SU-DHL-6 (cell line): Measurements from ENCODE around the gene NUP98.

Experiments used
- H2AFZ ChIP-seq: fragments of 200-600 bp; sonication (generic); 2 replicates; pipeline ENCODE4 v1.6.1; 2014; ENCODE audit warnings: low read depth, mild to moderate bottlenecking, moderate library complexity, mixed read lengths, antibody characterized with exemption, low read length; ENCODE audit not compliant: severe bottlenecking
- H3F3A ChIP-seq: fragments of 200-600 bp; shearing (Covaris generic); 2 replicates; pipeline ENCODE4 v1.6.0; 2016; ENCODE audit warnings: antibody characterized with exemption, mild to moderate bottlenecking; ENCODE audit not compliant: insufficient read depth
- H3K27ac ChIP-seq: fragments of 200-600 bp; sonication (generic); 2 replicates; pipeline ENCODE4 v1.5.1; 2016; ENCODE audit warnings: low read depth, mild to moderate bottlenecking, low read length, moderate library complexity, mixed read lengths
- H3K27me3 ChIP-seq: fragments of 200-600 bp; sonication (generic), shearing (Covaris generic); 2 replicates; pipeline ENCODE4 v1.6.0; 2014; ENCODE audit warnings: mild to moderate bottlenecking, low read length
- H3K36me3 ChIP-seq: fragments of 200-600 bp; sonication (generic); 2 replicates; pipeline ENCODE4 v1.6.1; 2014; ENCODE audit warnings: mild to moderate bottlenecking, low read length, mixed read lengths
- H3K4me2 ChIP-seq: fragments of 300-600, 200-600 bp; shearing (Covaris generic), sonication (generic); 2 replicates; pipeline ENCODE4 v1.6.0; 2014; ENCODE audit warnings: low read length, low read depth, mild to moderate bottlenecking; ENCODE audit not compliant: poor library complexity, severe bottlenecking
- H3K4me3 ChIP-seq: fragments of 200-600 bp; sonication (generic); 2 replicates; pipeline ENCODE4 v1.5.1; 2014; ENCODE audit warnings: antibody characterized with exemption, low read length, mild to moderate bottlenecking, mixed read lengths; ENCODE audit not compliant: insufficient read depth, poor library complexity, severe bottlenecking
- H3K79me2 ChIP-seq: fragments of 200-600 bp; sonication (generic); 2 replicates; pipeline ENCODE4 v1.6.1; 2014; ENCODE audit warnings: mild to moderate bottlenecking, low read length, moderate library complexity; ENCODE audit not compliant: insufficient read depth
- H3K9ac ChIP-seq: fragments of 200-600 bp; sonication (generic); 2 replicates; pipeline ENCODE4 v1.7.0; 2014; ENCODE audit warnings: mild to moderate bottlenecking, low read length
- H3K9me2 ChIP-seq: fragments of 200-600 bp; sonication (generic); replicated peaks from 2 replicates; pipeline ENCODE4 v1.6.1; 2014; ENCODE audit warnings: low read length; ENCODE audit not compliant: insufficient read depth
- H3K9me3 ChIP-seq: fragments of 200-600 bp; sonication (generic); 2 replicates; pipeline ENCODE4 v1.6.1; 2014; ENCODE audit warnings: low read length, mixed read lengths; ENCODE audit not compliant: insufficient read depth
- H4K20me1 ChIP-seq: fragments of 200-600 bp; sonication (generic); 2 replicates; pipeline ENCODE4 v1.6.1; 2014; ENCODE audit warnings: low read depth, mild to moderate bottlenecking, antibody characterized with exemption, low read length, moderate library complexity, mixed read lengths
- CTCF ChIP-seq: fragments of 200-600 bp; sonication (generic); IDR thresholded peaks from one replicate; pipeline ENCODE4 v1.5.1; 2017; ENCODE audit warnings: antibody characterized with exemption, mild to moderate bottlenecking, low read length, moderate library complexity; ENCODE audit not compliant: insufficient read depth, poor library complexity, severe bottlenecking
- EZH2phosphoT487 ChIP-seq: fragments of 200-600 bp; sonication (generic), shearing (Covaris generic); conservative IDR thresholded peaks from 2 replicates; pipeline ENCODE4 v1.6.1; 2018; ENCODE audit warnings: mild to moderate bottlenecking, antibody characterized with exemption, low read length, moderate library complexity, mixed read lengths

Gene NUP98

GRCh38 chr11:3684129-3684818 lies 113.1 kb downstream of the NUP98 start:
- Histone ChIP-seq H3F3A (no peaks in the 10 kb centered on the region), H3K4me2 (no peak overlapping the region), H4K20me1 (no peaks in the 10 kb centered on the region), H3K79me2 (no peaks in the 10 kb centered on the region), H3K27me3 (no peaks in the 10 kb centered on the region), H3K9ac (no peak overlapping the region), H3K9me3 (no peaks in the 10 kb centered on the region), H3K4me3 (no peak overlapping the region), H2AFZ (no peak overlapping the region), H3K36me3 (peaks cover 56% of the 10 kb centered on the region), H3K27ac (no peak overlapping the region), H3K9me2 (no peaks in the 10 kb centered on the region)
- TF ChIP-seq CTCF (no peak), EZH2phosphoT487 (no peak)

GRCh38 chr11:3683039-3683438 lies 114.3 kb downstream of the NUP98 start:
- H3K9me3 ChIP-seq: no peaks in the 10 kb centered on the region
- H3K4me3 ChIP-seq: no peak overlapping the region
- H3K4me2 ChIP-seq: no peak overlapping the region
- H3K27ac ChIP-seq: no peak overlapping the region
- H3K36me3 ChIP-seq: peaks cover 60% of the 10 kb centered on the region
- no peaks in the 10 kb centered on the region for H3K79me2 ChIP-seq
- H3F3A ChIP-seq: no peaks in the 10 kb centered on the region
- no peak for TF ChIP-seq EZH2phosphoT487
- no peak overlapping the region for H3K9ac ChIP-seq
- no peak overlapping the region for H2AFZ ChIP-seq
- no peaks in the 10 kb centered on the region for H4K20me1 ChIP-seq
- H3K9me2 ChIP-seq: no peaks in the 10 kb centered on the region
- H3K27me3 ChIP-seq: no peaks in the 10 kb centered on the region

- Histone ChIP-seq H3K9me2 (no peaks in the 10 kb centered on the region), H2AFZ (no peak overlapping the region), H3K27ac (no peak overlapping the region), H3K27me3 (no peaks in the 10 kb centered on the region), H3K4me3 (no peak overlapping the region), H3K4me2 (no peak overlapping the region), H3K79me2 (no peaks in the 10 kb centered on the region), H3K9me3 (no peaks in the 10 kb centered on the region), H3K9ac (no peak overlapping the region), H3K36me3 (peaks cover 54% of the 10 kb centered on the region), H4K20me1 (no peaks in the 10 kb centered on the region), H3F3A (no peaks in the 10 kb centered on the region)
- no peak for TF ChIP-seq CTCF
- TF ChIP-seq EZH2phosphoT487: no peak
These were observed 118.3 kb downstream of the NUP98 start for GRCh38 chr11:3679077-3679476.

- Histone ChIP-seq H3K27me3 (no peaks in the 10 kb centered on the region), H3K4me3 (no peak overlapping the region), H3K9me3 (no peaks in the 10 kb centered on the region), H3K9ac (no peak overlapping the region), H3K4me2 (no peak overlapping the region), H3K79me2 (no peaks in the 10 kb centered on the region), H2AFZ (no peak overlapping the region), H3K9me2 (no peaks in the 10 kb centered on the region), H3F3A (no peaks in the 10 kb centered on the region), H3K36me3 (peaks cover 43% of the 10 kb centered on the region), H3K27ac (no peak overlapping the region), H4K20me1 (no peaks in the 10 kb centered on the region)
- TF ChIP-seq CTCF (no peak), EZH2phosphoT487 (no peak)
These were observed 121.4 kb downstream of the NUP98 start for GRCh38 chr11:3675971-3676370.
